Aorta (tissue), 5 donors: ENCODE results near the gene PLAAT2. TPM values are rescaled to one million over a fixed set of nuclear protein-coding genes. Genes with fewer than 3 reads are reported as not detected.

Experiments used
- ATAC-seq: fragments of 200-7000 bp; cut with Tn5 transposase; one replicate; pipeline ENCODE4 v1.9.1; 2022; ENCODE audit warnings: moderate library complexity; ENCODE audit not compliant: low FRiP score
- DNase-seq, 2 donors: peaks; one replicate each; pipeline ENCODE4 v3.0.0-alpha.2; 2020
- H3K27ac ChIP-seq, 2 donors: one replicate each; pipeline ENCODE4 v1.5.1; 2013; ENCODE audit warnings: low read length in 2 of 2, mild to moderate bottlenecking in 2 of 2, moderate library complexity in 2 of 2, control low read depth in 1 of 2, inconsistent platforms in 1 of 2, low read depth in 1 of 2
- H3K27me3 ChIP-seq, 2 donors: one replicate each; pipeline ENCODE4 v1.6.1; 2013; ENCODE audit warnings: control low read depth in 1 of 2, low read length in 1 of 2, mild to moderate bottlenecking in 1 of 2, moderate library complexity in 1 of 2; ENCODE audit not compliant: insufficient read depth in 2 of 2, control insufficient read depth in 1 of 2
- H3K36me3 ChIP-seq, 2 donors: one replicate each; pipeline ENCODE4 v1.6.1; 2013; ENCODE audit warnings: control low read depth in 1 of 2, low read length in 1 of 2, mild to moderate bottlenecking in 1 of 2; ENCODE audit not compliant: insufficient read depth in 2 of 2, control insufficient read depth in 1 of 2
- H3K4me1 ChIP-seq, 2 donors: one replicate each; pipeline ENCODE4 v1.6.1; 2013; ENCODE audit warnings: low read length in 2 of 2, control low read depth in 1 of 2, mild to moderate bottlenecking in 1 of 2, moderate library complexity in 1 of 2; ENCODE audit not compliant: insufficient read depth in 2 of 2, control insufficient read depth in 1 of 2
- H3K4me3 ChIP-seq, 2 donors: one replicate each; pipeline ENCODE4 v1.5.1; 2013; ENCODE audit warnings: low read length in 2 of 2, control low read depth in 1 of 2, mild to moderate bottlenecking in 1 of 2
- H3K9me3 ChIP-seq: one replicate; pipeline ENCODE4 v1.6.1; 2013; ENCODE audit warnings: mild to moderate bottlenecking, low read length; ENCODE audit not compliant: control insufficient read depth
- WGBS, 2 donors: extraction: QIAGEN DNeasy Blood & Tissue Kit; methylation state at CpG; one replicate each; pipeline ENCODE4 v1.1.7; 2013; 5-methylcytosine and 5-hydroxymethylcytosine counted together
- intact Hi-C, 2 donors: fragments of 100-400 bp; cut with DNase I; formaldehyde crosslinking; loops; one replicate each; pipeline versions ENCODE4 v1.14.2 to v1.15.0; 2022
- polyA plus RNA-seq, 2 donors: library from polyadenylated mRNA; stranded (reverse); fragments of 200-250 nt; gene quantifications; one replicate each; pipeline ENCODE4 v1.2.3, GENCODE V29; 2013
- total RNA-seq, 2 donors: library from RNA; stranded (reverse); fragmentation: NEBNext Ultra II Directional; extraction: Animal tissue kit (Norgen Biotek cat#: 25700); gene quantifications; one replicate each; pipeline ENCODE4 v1.2.1, GENCODE V29; 2021
- donor health status: healthy with polysubstance abuse.
- donor health status: Bipolar disorder and iron deficiency.
- donor health status: DM: no; HTN: no; CAD: no.
- donor health status: DM: no; HTN: no; CAD: no.
- donor health status: DM: yes; HTN: yes; CAD: no.

PLAAT2 gene
- total and polyA plus RNA-seq, 4 donors = 0.82 to 30.3 TPM; not detected in 2

GRCh38 chr11:63567044-63567840 lies 4.1 kb upstream of the PLAAT2 start:
- Histone ChIP-seq H3K27ac (no peak overlapping the region), H3K4me3 (no peak overlapping the region), H3K4me1 (no peaks in the 10 kb centered on the region), H3K36me3 (no peaks in the 10 kb centered on the region), H3K9me3 (no peaks in the 10 kb centered on the region), H3K27me3 (no peaks in the 10 kb centered on the region)
- ATAC-seq (peak; percentile 63), DNase-seq (no peak)
- 59 to 68% methylated on average over 5 of the region's 5 CpGs for WGBS, 2 donors
- intact Hi-C loops = no loop called here

- H3K27ac ChIP-seq = no peak overlapping the region
Observed at GRCh38 chr11:63564784-63565350, 1.7 kb upstream of the PLAAT2 start.

GRCh38 chr11:63564056-63564774 lies 1.0 kb upstream of the PLAAT2 start:
- intact Hi-C loops = no loop called here
- no peaks in the 10 kb centered on the region for H3K36me3 ChIP-seq
- no peak overlapping the region for H3K4me3 ChIP-seq
- ATAC-seq = no peak
- no peaks in the 10 kb centered on the region for H3K27me3 ChIP-seq
- WGBS, 2 donors = 85 to 90% methylated on average over 7 of the region's 7 CpGs
- no peak overlapping the region for H3K27ac ChIP-seq
- H3K9me3 ChIP-seq = no peaks in the 10 kb centered on the region
- peaks cover 0 to 3% of the 10 kb centered on the region in 2 donors for H3K4me1 ChIP-seq
- no peak for DNase-seq

More at GRCh38 chr11:63564784-63565350, 1.7 kb upstream of the PLAAT2 start:
- DNase-seq (no peak), ATAC-seq (no peak)
- H3K9me3 ChIP-seq = no peaks in the 10 kb centered on the region
- WGBS, 2 donors = 82% methylated on average over 4 of the region's 4 CpGs
- peaks cover 0 to 3% of the 10 kb centered on the region in 2 donors for H3K4me1 ChIP-seq
- no peaks in the 10 kb centered on the region for H3K27me3 ChIP-seq
- no peak overlapping the region for H3K4me3 ChIP-seq
- H3K36me3 ChIP-seq = no peaks in the 10 kb centered on the region
- intact Hi-C loops = no loop called here

GRCh38 chr11:63560506-63561180 lies 2.5 kb downstream of the PLAAT2 start:
- DNase-seq (peak; percentile 65 to 74), ATAC-seq (no peak)
- peaks cover 0 to 3% of the 10 kb centered on the region in 2 donors for H3K4me1 ChIP-seq
- H3K36me3 ChIP-seq = no peaks in the 10 kb centered on the region
- H3K4me3 ChIP-seq = no peak overlapping the region
- 34 to 39% methylated on average over 7 of the region's 7 CpGs for WGBS, 2 donors
- peak overlapping the region in 1 of 2 donors; percentile 42 for H3K27ac ChIP-seq
- intact Hi-C loops = no loop called here
- H3K27me3 ChIP-seq = no peaks in the 10 kb centered on the region
- H3K9me3 ChIP-seq = no peaks in the 10 kb centered on the region

GRCh38 chr11:63558459-63559157 lies 4.6 kb downstream of the PLAAT2 start:
- 96 to 97% methylated on average over 7 of the region's 7 CpGs for WGBS, 2 donors
- Histone ChIP-seq H3K27ac (no peak overlapping the region), H3K4me1 (peaks cover 0 to 3% of the 10 kb centered on the region in 2 donors), H3K9me3 (no peaks in the 10 kb centered on the region), H3K4me3 (no peak overlapping the region), H3K27me3 (no peaks in the 10 kb centered on the region), H3K36me3 (no peaks in the 10 kb centered on the region)
- intact Hi-C loops = no loop called here
- ATAC-seq (no peak), DNase-seq (no peak)

GRCh38 chr11:63557570-63557969 lies 5.6 kb downstream of the PLAAT2 start:
- intact Hi-C loops = no loop called here
- DNase-seq (no peak), ATAC-seq (no peak)
- Histone ChIP-seq H3K4me1 (peaks cover 0 to 3% of the 10 kb centered on the region in 2 donors), H3K27ac (no peak overlapping the region), H3K9me3 (no peaks in the 10 kb centered on the region), H3K27me3 (no peaks in the 10 kb centered on the region), H3K36me3 (no peaks in the 10 kb centered on the region), H3K4me3 (no peak overlapping the region)
- WGBS, 2 donors = 86 to 88% methylated on average over 7 of the region's 7 CpGs

GRCh38 chr11:63556404-63557013 lies 6.7 kb downstream of the PLAAT2 start:
- peaks cover 0 to 3% of the 10 kb centered on the region in 2 donors for H3K4me1 ChIP-seq
- intact Hi-C loops = no loop called here
- no peaks in the 10 kb centered on the region for H3K9me3 ChIP-seq
- no peaks in the 10 kb centered on the region for H3K36me3 ChIP-seq
- DNase-seq (no peak), ATAC-seq (no peak)
- no peak overlapping the region for H3K27ac ChIP-seq
- no peak overlapping the region for H3K4me3 ChIP-seq
- WGBS, 2 donors = 78 to 84% methylated on average over 7 of the region's 7 CpGs
- no peaks in the 10 kb centered on the region for H3K27me3 ChIP-seq

GRCh38 chr11:63554877-63555223 lies 8.3 kb downstream of the PLAAT2 start:
- intact Hi-C loops = no loop called here
- no peaks in the 10 kb centered on the region for H3K27me3 ChIP-seq
- H3K27ac ChIP-seq = no peak overlapping the region
- DNase-seq (no peak), ATAC-seq (no peak)
- no peaks in the 10 kb centered on the region for H3K36me3 ChIP-seq
- no peaks in the 10 kb centered on the region for H3K4me1 ChIP-seq
- no peak overlapping the region for H3K4me3 ChIP-seq
- no peaks in the 10 kb centered on the region for H3K9me3 ChIP-seq
- WGBS, 2 donors = 81 to 89% methylated on average over 4 of the region's 4 CpGs
